HG03460 (cell line): ENCODE measurements around the gene ANKRD52.
"Not testable (repeated sequence)": the region's sequence is repeated elsewhere in the genome, so short reads cannot be mapped to it uniquely, and the experiment has no call there.

ENCODE experiments used
- ATAC-seq: cut with Tn5 transposase; IDR thresholded peaks from one replicate; pipeline ENCODE4 v1.9.1; 2021; ENCODE audit not compliant: unreplicated experiment

ANKRD52 gene

GRCh38 chr12:56258068-56258819, at the start of gene ANKRD52:
ANKRD52 (minus strand) TSS chr12:56258384; CDS start chr12:56258269, 115 bp downstream.
- ATAC-seq: peak; percentile 84

DNA sequence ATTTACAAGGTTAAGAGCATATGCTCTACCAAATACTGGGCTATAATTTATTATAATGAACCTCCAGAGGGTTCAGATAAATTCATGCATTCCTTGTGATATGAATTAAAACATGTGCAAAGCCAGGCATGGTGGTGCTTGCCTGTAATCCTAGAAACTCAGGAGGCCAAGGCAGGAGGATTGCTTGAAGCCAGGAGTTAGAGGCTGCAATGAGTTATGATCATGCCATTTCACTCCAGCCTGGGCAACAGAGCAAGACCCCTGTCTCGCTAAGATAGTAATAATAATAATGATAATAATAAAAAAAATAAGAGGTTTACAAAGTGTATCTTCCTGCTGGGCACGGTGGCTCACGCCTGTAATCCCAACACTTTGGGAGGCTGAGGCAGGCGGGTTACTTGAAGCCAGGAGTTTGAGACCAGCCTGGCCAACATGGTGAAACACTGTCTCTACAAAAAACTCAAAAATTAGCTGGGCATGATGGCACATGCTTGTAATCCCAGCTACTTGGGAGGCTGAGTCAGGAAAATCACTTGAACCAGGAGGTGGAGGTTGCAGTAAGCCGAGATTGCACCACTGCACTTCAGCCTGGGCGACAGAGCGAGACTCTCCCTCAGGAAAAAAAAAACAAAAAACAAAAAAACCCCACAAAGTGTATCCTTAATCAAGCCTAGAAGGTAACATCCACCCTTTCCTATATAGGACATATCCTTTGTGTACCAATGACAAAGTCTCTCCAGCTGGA, 49.2 kb upstream of the ANKRD52 start:
- no peak for ATAC-seq

DNA sequence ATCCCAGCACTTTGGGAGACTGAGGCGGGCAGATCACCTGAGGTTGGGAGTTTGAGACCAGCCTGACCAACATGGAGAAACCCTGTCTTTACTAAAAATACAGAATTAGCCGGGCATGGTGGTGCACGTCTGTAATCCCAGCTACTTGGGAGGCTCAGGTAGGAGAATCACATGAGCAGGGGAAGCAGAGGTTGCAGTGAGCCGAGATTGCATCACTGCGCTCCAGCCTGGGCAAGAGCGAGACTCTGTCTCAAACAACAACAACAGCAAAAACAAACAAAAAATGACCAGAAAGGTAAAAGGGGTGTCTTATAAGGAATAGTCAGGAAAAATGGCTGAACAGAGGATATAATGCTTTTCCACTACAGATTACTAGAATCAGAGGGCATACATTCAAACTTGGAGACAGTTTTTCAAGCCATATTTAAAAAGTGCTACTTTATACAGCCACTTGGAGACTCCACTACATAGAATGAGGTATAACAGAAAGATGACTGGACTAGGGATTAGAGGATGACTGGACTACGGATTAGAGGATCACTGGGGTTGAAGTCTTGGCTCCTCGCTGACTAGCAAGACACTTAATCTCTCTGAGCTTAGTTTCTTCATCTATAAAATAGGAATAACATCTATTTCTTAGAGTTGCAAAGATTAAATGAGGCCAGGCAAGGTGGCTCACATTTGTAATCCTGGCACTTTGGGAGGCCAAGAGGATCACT, 46.8 kb upstream of the ANKRD52 start:
- no peak for ATAC-seq

GRCh38 chr12:56304276-56304675, 46.1 kb upstream of the ANKRD52 start:
- ATAC-seq: no peak

DNA sequence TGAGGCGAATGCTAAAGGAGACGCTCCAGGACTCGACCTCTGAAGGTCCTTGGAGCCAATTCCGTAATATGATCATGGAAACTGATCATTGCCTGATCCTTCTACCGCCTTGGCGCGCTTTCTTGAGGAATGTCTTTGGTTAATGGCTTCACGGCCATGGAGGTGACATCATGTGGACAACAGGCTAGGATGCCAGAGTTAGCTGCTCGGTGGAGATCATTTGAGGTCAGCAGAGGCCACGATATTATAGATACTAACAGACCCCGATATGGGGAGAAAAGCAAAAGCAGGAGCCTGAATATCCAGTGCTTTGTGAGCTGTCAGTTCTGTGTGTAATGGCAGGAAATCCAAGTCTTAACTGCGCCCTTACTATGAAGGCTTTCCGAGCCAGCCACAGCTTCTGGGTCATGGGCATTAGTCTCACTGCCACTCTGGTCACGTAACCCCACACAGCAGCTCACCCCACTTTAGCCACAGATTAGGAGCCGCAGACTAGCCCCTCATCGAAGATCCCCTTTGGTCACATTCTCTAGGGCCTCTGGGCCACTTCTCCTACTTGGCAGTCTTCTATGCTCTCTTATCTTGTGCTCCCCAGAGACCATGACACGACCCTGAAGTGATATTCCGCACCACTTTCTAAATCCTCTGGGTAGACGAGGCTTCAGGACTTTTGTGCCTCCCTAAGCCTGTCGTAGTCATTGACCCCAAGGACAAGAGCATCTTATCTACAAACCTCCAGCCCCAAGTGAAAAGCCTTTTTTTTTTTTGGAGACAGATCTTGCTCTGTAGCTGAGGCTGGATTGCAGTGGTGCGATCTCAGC, 42.7 kb upstream of the ANKRD52 start:
- no peak for ATAC-seq

DNA sequence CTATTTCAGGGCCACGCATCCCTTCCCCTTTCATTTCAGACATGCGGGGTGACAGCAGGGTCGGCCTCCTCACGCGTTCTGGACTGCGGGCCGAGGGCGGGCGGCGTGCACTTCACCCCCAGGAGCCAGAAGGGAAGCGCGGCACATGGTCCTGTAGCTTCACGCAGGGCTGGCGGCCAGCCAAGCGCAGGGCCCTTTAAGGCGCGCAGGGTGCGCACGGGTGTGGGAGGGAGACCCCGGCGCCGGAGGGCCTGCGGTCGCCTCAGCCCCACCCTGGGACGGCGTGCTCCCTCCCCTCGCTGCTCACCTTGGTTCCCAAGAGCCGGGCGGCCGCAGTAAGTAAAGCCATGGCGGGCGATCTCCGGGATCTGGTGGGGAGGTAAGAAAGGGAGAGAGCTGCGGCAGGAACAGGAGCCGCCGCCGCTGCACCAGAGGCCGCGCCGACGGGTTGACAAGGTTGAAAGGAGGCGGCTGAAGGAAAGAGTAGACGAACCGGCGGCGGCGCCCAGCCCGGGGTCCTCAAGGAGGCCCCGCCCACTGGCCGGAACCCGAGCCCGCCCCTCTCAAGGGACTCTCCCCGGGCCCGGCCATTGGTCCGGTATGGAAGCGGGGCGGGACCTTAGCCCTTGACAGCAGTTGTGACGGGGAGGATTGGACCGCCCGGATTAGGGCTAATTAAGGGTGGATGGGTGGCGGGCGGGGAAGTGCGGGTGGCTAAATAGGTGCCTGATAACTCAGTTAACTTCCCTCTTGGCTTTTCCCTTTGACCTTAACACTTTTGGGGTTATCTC, 41.9 kb upstream of the ANKRD52 start, which contains the start of gene CS:
TSS of gene CS (minus strand) at position 478 of the 791 bp plus-strand sequence. CDS start at position 349, 129 bp downstream.
- peak; percentile 93 for ATAC-seq

DNA sequence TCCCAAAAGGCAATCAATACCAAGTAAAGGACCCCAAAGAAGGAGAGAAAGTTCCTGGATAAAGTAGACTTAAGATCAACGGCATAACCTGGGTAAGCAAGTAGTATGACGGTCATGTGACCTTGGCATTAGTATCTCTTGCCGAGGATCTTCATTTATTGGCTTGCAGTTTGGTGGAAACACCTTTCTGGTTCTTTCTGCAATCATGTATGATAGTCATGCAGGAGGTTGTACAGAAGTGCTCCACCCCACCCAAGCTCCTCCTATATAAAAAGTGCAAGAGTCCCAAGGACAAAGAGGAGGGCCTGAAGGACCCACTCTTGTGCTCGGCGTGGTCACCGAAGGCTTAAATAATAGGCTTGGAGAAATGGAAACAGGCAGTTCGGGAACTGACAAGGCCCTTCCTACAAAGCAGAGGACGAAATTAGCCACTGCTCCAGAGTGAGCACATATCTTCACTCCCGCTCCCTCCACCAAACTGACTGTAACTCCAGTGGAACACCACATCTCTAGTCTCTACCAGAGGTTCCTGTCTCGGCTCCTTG, 41.2 kb upstream of the ANKRD52 start:
- ATAC-seq: peak; percentile 3

DNA sequence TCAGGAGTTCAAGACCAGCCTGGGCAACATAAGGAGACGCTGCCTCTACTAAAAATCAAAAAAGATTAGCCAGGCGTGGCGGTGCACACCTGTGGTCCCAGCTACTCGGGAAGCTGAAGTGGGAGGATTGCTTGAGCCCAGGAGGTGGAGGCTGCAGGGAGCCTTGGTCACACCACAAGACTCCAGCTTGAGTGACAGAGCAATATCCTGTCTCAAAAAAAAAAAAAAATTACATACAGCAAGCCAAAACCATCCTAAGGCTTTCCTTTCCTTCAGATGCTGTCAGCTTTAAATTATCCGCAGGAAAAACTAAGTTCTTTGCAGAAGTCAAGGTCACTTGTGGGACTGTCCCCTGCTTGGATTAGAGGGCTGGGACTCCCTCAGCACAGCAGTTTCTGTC, 40.6 kb upstream of the ANKRD52 start:
- ATAC-seq: no peak

GRCh38 chr12:56297400-56297799, 39.2 kb upstream of the ANKRD52 start:
- ATAC-seq: no peak

DNA sequence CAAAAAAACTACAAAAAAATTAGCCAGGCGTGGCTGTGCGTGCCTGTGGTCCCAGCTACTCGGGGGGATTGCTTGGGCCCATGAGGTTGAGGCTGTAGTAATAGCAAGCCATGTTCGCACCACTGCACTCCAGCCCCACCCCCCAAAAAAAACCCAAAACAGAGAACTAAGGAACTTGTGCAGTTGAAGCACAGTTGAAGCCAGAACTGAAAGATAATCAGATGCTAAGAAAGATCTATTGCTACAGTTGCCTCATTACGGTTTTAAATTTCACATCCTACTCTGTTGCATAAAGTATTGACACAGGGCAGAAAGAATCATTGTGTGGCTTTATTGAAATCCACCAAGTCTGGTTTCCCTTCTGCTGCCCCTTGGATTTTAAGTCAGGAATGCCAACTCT, 38.1 kb upstream of the ANKRD52 start:
- ATAC-seq: no peak

GRCh38 chr12:56293795-56294194, 35.6 kb upstream of the ANKRD52 start:
- no peak for ATAC-seq

GRCh38 chr12:56288705-56289387, 30.7 kb upstream of the ANKRD52 start:
- no peak for ATAC-seq

- no peak for ATAC-seq
Observed at GRCh38 chr12:56286044-56286830, 28.1 kb upstream of the ANKRD52 start.

DNA sequence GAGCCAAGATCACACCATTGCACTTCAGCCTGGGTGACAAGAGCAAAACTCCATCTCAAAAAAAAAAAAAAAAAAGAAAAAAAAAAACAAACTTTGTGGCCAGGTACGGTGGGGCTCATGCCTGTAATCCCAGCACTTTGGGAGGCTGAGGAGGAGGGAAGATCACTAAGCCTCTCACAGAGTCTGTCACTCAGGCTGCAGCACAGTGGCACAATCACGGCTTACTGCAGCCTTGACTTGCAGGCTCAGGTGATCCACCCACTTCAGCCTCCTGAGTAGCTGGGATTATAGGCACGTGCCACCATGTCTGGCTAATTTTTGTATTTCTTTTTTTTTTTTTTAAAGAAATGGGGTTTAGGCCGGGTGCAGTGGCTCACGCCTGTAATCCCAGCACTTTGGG, 26.1 kb upstream of the ANKRD52 start:
- ATAC-seq: not testable (repeated sequence)

DNA sequence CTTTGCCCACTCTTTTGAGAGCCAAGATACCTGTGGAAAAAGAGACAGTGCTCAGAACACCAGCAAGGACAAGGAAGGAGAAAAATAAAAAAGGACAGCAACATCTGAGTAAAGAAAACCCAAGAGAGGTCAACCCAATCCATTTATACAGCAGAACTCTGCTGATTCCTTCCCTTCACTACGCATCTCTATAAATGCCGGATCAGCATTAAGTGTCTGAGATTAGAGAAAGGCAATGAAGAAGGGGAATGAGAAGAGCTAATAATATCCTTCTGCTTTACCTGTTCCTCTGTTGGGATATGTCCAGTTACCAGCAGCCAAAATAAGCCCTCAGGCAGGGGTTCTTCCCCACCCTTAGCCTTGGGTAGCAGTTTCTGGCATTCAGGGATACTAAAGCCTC, 24.4 kb upstream of the ANKRD52 start:
- no peak for ATAC-seq

DNA sequence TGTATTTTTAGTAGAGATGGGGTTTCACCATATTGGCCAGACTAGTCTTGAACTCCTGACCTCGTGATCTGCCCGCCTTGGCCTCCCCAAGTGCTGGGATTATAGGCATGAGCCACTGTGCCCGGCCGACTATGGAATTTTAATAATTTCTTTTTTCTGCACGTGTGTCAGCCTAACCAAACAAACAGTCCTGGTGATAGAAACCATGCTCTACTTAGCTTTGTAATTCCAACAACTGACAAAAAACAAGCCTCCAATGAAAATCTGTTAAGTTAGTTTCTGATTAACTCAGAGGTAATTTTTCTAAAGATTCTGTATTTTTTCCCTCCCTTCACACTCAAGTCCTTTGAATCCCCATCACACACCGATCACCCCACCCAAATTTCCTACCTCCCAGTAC, 23.8 kb upstream of the ANKRD52 start:
- ATAC-seq: no peak

GRCh38 chr12:56280849-56281248, 22.7 kb upstream of the ANKRD52 start:
- ATAC-seq: no peak

- ATAC-seq: no peak
Observed at GRCh38 chr12:56278905-56279304, 20.7 kb upstream of the ANKRD52 start.
